ENCODE results near the gene FGF1. TPM values are rescaled to one million over a fixed set of nuclear protein-coding genes. Genes with fewer than 3 reads are reported as not detected.

FGF1 gene
- total RNA-seq, 2 experiments from 2014 or later = not detected

DNA sequence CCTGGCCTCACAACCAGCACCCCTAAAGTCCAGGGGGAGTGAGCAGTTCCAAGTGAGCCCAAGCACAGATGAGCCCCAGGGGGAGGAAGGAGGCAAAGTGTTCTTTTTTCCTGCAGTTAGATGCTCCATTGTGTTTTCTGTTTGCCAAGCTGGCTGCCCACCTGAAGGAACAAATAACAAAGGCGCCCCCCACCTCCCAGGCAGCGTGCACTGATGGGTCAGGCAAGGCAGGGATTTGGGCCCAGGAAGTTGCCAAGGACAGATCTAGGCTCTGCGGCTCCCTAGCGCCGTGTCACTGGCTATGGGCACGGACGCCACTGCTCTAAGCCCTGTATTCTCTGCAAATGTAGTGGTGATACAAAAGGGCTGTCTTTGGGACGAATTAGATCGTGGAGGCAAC lies 21.8 kb downstream of the FGF1 start:
- ChIA-PET CTCF (interaction anchor here (1.6 to 2.9 kb wide), 2 partner anchors 8 to 225 kb away, joined by 3 to 12 read pairs; no protein-coding TSS in a partner anchor), POLR2A (no interaction called here)

DNA sequence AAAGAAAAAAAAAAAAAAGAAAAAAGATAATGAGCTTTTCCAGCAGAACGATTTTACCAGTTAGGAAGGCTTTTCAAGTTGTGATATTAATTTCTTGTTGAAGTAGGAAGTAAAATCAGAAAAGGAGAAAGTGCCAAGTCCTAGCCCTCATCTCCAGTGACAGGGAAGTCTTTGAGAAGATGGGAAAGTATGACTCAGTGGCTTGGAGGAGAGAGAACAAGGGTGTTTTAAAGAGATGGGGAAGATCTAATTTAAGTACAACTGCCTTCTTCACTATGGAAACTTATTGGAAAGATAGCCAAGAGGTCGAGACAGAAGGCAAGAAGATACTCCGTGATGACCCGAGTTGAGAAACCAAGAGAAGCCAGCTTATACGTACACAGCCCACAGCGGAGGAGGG lies 22.6 kb downstream of the FGF1 start:
- Mint-ChIP-seq H3K27ac (no peak overlapping the region), H3K36me3 (ENCODE audit: low read depth) (no peaks in the 10 kb centered on the region), H3K4me1 (ENCODE audit: low read depth) (no peaks in the 10 kb centered on the region), H3K9me3 (ENCODE audit: insufficient read depth) (no peaks in the 10 kb centered on the region), H3K27me3 (ENCODE audit: low read depth) (peaks cover 3% of the 10 kb centered on the region), H3K4me3 (no peak overlapping the region)
- POLR2A ChIA-PET = no interaction called here
- CTCF ChIA-PET = interaction anchor here (1.6 kb wide), 1 partner anchor 226 kb away, joined by 3 read pairs; no protein-coding TSS in a partner anchor
- no peak for DNase-seq
- ATAC-seq = no peak

More for the DNA sequence above, 21.8 kb downstream of the FGF1 start:
- no peaks in the 10 kb centered on the region for H3K36me3 Mint-ChIP-seq (ENCODE audit: low read depth)
- DNase-seq = no peak
- H3K27ac Mint-ChIP-seq = no peak overlapping the region
- H3K9me3 Mint-ChIP-seq (ENCODE audit: insufficient read depth) = no peaks in the 10 kb centered on the region
- H3K4me1 Mint-ChIP-seq (ENCODE audit: low read depth) = no peaks in the 10 kb centered on the region
- no peak overlapping the region for H3K4me3 Mint-ChIP-seq
- peaks cover 3% of the 10 kb centered on the region for H3K27me3 Mint-ChIP-seq (ENCODE audit: low read depth)
- ATAC-seq = no peak

DNA sequence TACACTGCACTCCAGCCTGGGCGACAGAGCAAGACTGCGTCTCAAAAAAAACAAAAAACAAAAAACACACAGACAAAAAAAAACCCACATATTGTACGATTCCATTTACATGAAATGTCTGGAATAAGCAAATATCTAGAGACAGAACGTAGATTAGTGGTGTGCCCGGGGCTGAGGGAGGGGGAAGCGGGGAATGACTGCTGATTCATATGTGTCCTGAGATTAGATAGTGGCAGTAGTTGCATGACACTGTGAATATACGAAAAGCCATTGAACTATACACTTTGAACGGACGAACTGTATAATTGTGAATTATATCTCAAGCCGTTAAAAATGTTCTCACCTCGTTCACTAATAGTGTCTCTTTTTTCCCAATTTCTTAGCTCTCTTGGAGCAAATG lies 23.9 kb downstream of the FGF1 start:
- ChIA-PET POLR2A (interaction anchor here (0.5 kb wide), 1 partner anchor 20 kb away, joined by 3 read pairs; no protein-coding TSS in a partner anchor), CTCF (no interaction called here)
- no peak overlapping the region for H3K4me3 Mint-ChIP-seq
- no peaks in the 10 kb centered on the region for H3K4me1 Mint-ChIP-seq (ENCODE audit: low read depth)
- H3K27ac Mint-ChIP-seq = no peak overlapping the region
- no peak for ATAC-seq
- no peaks in the 10 kb centered on the region for H3K36me3 Mint-ChIP-seq (ENCODE audit: low read depth)
- no peak for DNase-seq
- H3K27me3 Mint-ChIP-seq (ENCODE audit: low read depth) = peaks cover 7% of the 10 kb centered on the region
- no peaks in the 10 kb centered on the region for H3K9me3 Mint-ChIP-seq (ENCODE audit: insufficient read depth)

DNA sequence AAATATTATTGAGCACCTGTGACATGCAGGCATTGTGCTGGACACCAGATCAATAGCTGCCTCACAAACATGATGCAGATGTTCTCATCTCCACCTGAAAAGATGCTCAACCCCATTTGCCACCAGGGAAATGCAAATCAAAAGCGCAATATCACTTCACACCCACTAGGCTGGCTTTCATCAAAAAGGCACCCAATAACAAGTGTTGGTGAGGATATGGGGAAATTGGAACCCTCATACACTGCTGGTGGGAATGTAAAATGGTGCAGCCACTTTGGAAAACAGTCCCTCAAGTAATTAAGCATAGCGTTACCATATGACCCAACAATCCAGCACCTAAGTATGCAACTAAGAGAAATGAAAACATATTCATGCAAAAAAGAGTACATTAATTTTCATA lies 24.7 kb downstream of the FGF1 start:
- Mint-ChIP-seq H3K4me1 (ENCODE audit: low read depth) (no peaks in the 10 kb centered on the region), H3K36me3 (ENCODE audit: low read depth) (no peaks in the 10 kb centered on the region), H3K9me3 (ENCODE audit: insufficient read depth) (no peaks in the 10 kb centered on the region), H3K4me3 (no peak overlapping the region), H3K27me3 (ENCODE audit: low read depth) (peaks cover 10% of the 10 kb centered on the region), H3K27ac (no peak overlapping the region)
- ATAC-seq = no peak
- CTCF ChIA-PET = interaction anchor here (0.7 kb wide), 1 partner anchor 37 kb away, joined by 3 read pairs; no protein-coding TSS in a partner anchor
- POLR2A ChIA-PET = no interaction called here
- no peak for DNase-seq

GRCh38 chr5:142660731-142661130 lies 25.2 kb downstream of the FGF1 start:
- ChIA-PET POLR2A (no interaction called here), CTCF (interaction anchor here (0.7 kb wide), 1 partner anchor 38 kb away, joined by 3 read pairs; no protein-coding TSS in a partner anchor)
- ATAC-seq (no peak), DNase-seq (no peak)
- H3K4me1 Mint-ChIP-seq (ENCODE audit: low read depth) = no peaks in the 10 kb centered on the region
- peaks cover 10% of the 10 kb centered on the region for H3K27me3 Mint-ChIP-seq (ENCODE audit: low read depth)
- no peaks in the 10 kb centered on the region for H3K9me3 Mint-ChIP-seq (ENCODE audit: insufficient read depth)
- no peak overlapping the region for H3K27ac Mint-ChIP-seq
- no peak overlapping the region for H3K4me3 Mint-ChIP-seq
- H3K36me3 Mint-ChIP-seq (ENCODE audit: low read depth) = no peaks in the 10 kb centered on the region

- H3K4me1 Mint-ChIP-seq (ENCODE audit: low read depth) = no peaks in the 10 kb centered on the region
- no peak overlapping the region for H3K27ac Mint-ChIP-seq
- ATAC-seq = no peak
- no peak overlapping the region for H3K4me3 Mint-ChIP-seq
- H3K9me3 Mint-ChIP-seq (ENCODE audit: insufficient read depth) = no peaks in the 10 kb centered on the region
- H3K27me3 Mint-ChIP-seq (ENCODE audit: low read depth) = peaks cover 14% of the 10 kb centered on the region
- ChIA-PET CTCF (interaction anchor here (0.7 to 3.3 kb wide), 3 partner anchors 38 to 53 kb away, joined by 3 to 10 read pairs (median 4); no protein-coding TSS in a partner anchor), POLR2A (no interaction called here)
- H3K36me3 Mint-ChIP-seq (ENCODE audit: low read depth) = no peaks in the 10 kb centered on the region
- DNase-seq = no peak
Measured at GRCh38 chr5:142660196-142660595, 25.7 kb downstream of the FGF1 start.

GRCh38 chr5:142659405-142659804 lies 26.5 kb downstream of the FGF1 start:
- DNase-seq (no peak), ATAC-seq (no peak)
- ChIA-PET CTCF (interaction anchor here (1.1 to 3.3 kb wide), 2 partner anchors 40 to 54 kb away, joined by 4 to 10 read pairs; no protein-coding TSS in a partner anchor), POLR2A (no interaction called here)
- Mint-ChIP-seq H3K27me3 (ENCODE audit: low read depth) (peaks cover 20% of the 10 kb centered on the region), H3K36me3 (ENCODE audit: low read depth) (no peaks in the 10 kb centered on the region), H3K9me3 (ENCODE audit: insufficient read depth) (no peaks in the 10 kb centered on the region), H3K4me3 (no peak overlapping the region), H3K27ac (no peak overlapping the region), H3K4me1 (ENCODE audit: low read depth) (no peaks in the 10 kb centered on the region)

DNA sequence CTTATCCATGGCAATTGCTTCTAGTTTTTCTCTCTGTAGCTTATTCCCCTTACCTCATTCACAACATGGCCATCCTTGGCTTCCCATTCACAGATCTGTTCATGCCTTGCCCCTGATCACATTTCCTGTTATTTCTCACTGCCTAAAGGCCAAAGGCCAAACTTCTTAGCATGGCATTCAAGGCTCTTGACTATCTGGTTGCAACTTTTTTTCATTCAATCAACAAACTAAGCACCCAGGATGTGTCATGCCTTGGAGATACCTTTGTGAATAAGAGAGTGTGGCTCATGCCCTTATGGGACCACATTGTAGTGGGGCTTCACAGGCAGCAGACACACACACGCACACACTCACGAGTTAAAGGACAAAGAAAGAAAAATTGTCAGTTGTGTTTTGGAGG lies 27.6 kb downstream of the FGF1 start:
- POLR2A ChIA-PET = no interaction called here
- H3K4me3 Mint-ChIP-seq = no peak overlapping the region
- no peak overlapping the region for H3K27ac Mint-ChIP-seq

GRCh38 chr5:142657446-142657845 lies 28.4 kb downstream of the FGF1 start:
- H3K4me1 Mint-ChIP-seq (ENCODE audit: low read depth) = no peaks in the 10 kb centered on the region
- POLR2A ChIA-PET = no interaction called here
- H3K27ac Mint-ChIP-seq = no peak overlapping the region
- no peaks in the 10 kb centered on the region for H3K36me3 Mint-ChIP-seq (ENCODE audit: low read depth)
- DNase-seq (no peak), ATAC-seq (no peak)
- peaks cover 18% of the 10 kb centered on the region for H3K27me3 Mint-ChIP-seq (ENCODE audit: low read depth)
- no peaks in the 10 kb centered on the region for H3K9me3 Mint-ChIP-seq (ENCODE audit: insufficient read depth)
- CTCF ChIA-PET = interaction anchor here (3.3 kb wide), 1 partner anchor 42 kb away, joined by 10 read pairs; no protein-coding TSS in a partner anchor
- H3K4me3 Mint-ChIP-seq = no peak overlapping the region

More for the DNA sequence above, 27.6 kb downstream of the FGF1 start:
- Mint-ChIP-seq H3K27me3 (ENCODE audit: low read depth) (peaks cover 20% of the 10 kb centered on the region), H3K36me3 (ENCODE audit: low read depth) (no peaks in the 10 kb centered on the region), H3K9me3 (ENCODE audit: insufficient read depth) (no peaks in the 10 kb centered on the region), H3K4me1 (ENCODE audit: low read depth) (no peaks in the 10 kb centered on the region)
- no peak for DNase-seq
- CTCF ChIA-PET = interaction anchor here (3.3 kb wide), 1 partner anchor 41 kb away, joined by 10 read pairs; no protein-coding TSS in a partner anchor
- ATAC-seq = no peak

DNA sequence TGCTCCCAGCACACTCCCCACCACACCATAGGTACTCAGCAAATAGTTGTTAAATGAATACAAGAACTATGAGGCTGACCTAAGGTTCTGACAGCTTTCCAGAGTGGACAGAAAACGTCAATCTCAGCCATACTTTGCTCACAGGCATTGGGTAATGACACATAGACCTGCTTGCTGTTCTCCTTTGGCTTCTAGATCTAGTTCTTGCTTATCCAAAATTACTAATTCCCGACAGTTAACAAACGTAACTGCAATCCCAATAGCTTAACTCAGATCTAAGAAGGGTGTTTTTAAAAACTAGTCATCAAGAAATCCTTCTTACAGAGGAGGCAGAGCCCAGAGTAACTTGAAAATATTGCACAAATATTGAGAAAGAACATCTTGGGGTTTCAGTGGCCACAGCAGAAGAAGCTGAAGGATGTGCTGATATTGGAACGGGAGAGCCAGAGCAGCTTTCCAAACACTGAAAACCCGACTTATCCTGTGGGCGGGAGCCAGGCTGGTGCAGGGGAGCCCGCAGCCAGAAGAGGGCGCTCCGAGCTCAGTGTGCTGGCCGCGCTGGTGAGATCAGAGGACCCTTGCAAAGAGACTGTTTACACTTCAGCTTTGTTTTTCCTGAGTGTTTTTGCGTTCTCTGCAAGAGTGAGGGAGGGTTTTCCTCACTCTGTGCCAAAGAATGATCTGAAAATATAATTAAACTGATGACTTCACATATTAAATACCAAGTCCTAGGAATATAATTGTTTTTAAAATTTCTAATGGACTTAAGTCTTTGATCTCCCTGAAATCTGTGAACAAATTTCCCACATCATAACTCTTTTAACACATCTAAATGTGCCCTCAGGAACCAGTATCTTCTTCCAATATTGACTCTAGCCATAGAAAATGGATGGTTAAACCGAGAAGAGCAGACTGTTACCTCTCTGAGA lies 30.3 kb downstream of the FGF1 start:
- ATAC-seq = peak; percentile 94
- H3K27me3 Mint-ChIP-seq (ENCODE audit: low read depth) = peaks cover 18% of the 10 kb centered on the region
- ChIA-PET POLR2A (no interaction called here), CTCF (interaction anchor here (0.6 to 4.1 kb wide), 43 partner anchors 9 to 639 kb away, joined by 3 to 86 read pairs (median 4); partner anchors contain the start of gene FGF1)
- H3K36me3 Mint-ChIP-seq (ENCODE audit: low read depth) = no peaks in the 10 kb centered on the region
- no peak overlapping the region for H3K4me3 Mint-ChIP-seq
- DNase-seq = peak; percentile 73
- H3K4me1 Mint-ChIP-seq (ENCODE audit: low read depth) = no peaks in the 10 kb centered on the region
- no peaks in the 10 kb centered on the region for H3K9me3 Mint-ChIP-seq (ENCODE audit: insufficient read depth)
- H3K27ac Mint-ChIP-seq = no peak overlapping the region

GRCh38 chr5:142654578-142655058 lies 31.3 kb downstream of the FGF1 start:
- no peaks in the 10 kb centered on the region for H3K4me1 Mint-ChIP-seq (ENCODE audit: low read depth)
- CTCF ChIA-PET = interaction anchor here (0.7 to 4.1 kb wide), 21 partner anchors 10 to 503 kb away, joined by 3 to 86 read pairs (median 7); no protein-coding TSS in a partner anchor
- no peaks in the 10 kb centered on the region for H3K36me3 Mint-ChIP-seq (ENCODE audit: low read depth)
- no peaks in the 10 kb centered on the region for H3K9me3 Mint-ChIP-seq (ENCODE audit: insufficient read depth)
- H3K4me3 Mint-ChIP-seq = no peak overlapping the region
- H3K27me3 Mint-ChIP-seq (ENCODE audit: low read depth) = peaks cover 21% of the 10 kb centered on the region
- POLR2A ChIA-PET = no interaction called here
- ATAC-seq (no peak), DNase-seq (no peak)
- H3K27ac Mint-ChIP-seq = no peak overlapping the region

DNA sequence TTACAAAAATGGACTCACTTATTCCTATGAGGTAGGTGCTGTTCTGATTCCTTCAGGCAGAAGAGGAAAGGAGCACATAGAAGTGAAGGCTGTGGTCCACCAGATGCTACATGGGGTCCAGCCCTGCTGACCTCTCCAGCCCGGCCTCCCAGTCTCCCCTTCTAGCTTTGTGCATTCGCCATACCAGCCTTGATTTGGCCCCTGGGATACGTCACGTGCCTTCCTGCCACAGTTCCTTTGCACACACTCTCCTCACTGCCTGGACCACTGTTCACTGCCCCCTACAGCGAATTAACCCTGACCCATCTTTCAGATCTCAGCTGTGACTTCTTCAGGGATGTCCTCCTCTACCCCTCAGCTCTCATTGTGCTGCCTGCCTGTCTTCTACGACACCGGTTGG lies 32.6 kb downstream of the FGF1 start:
- H3K4me1 Mint-ChIP-seq (ENCODE audit: low read depth) = no peaks in the 10 kb centered on the region
- DNase-seq (no peak), ATAC-seq (no peak)
- POLR2A ChIA-PET = no interaction called here
- H3K4me3 Mint-ChIP-seq = no peak overlapping the region
- no peaks in the 10 kb centered on the region for H3K9me3 Mint-ChIP-seq (ENCODE audit: insufficient read depth)
- no peak overlapping the region for H3K27ac Mint-ChIP-seq
- H3K27me3 Mint-ChIP-seq (ENCODE audit: low read depth) = peaks cover 21% of the 10 kb centered on the region
- H3K36me3 Mint-ChIP-seq (ENCODE audit: low read depth) = no peaks in the 10 kb centered on the region
- CTCF ChIA-PET = interaction anchor here (1.4 to 4.1 kb wide), 3 partner anchors 16 to 60 kb away, joined by 4 to 86 read pairs (median 6); no protein-coding TSS in a partner anchor
